SW480 (cell line): ENCODE measurements around the gene ASB6.

ENCODE experiments used
- DNase-seq: peaks from one replicate; pipeline ENCODE4 v3.0.0-alpha.2; 2016; ENCODE audit warnings: low spot score

Gene ASB6, protein sequence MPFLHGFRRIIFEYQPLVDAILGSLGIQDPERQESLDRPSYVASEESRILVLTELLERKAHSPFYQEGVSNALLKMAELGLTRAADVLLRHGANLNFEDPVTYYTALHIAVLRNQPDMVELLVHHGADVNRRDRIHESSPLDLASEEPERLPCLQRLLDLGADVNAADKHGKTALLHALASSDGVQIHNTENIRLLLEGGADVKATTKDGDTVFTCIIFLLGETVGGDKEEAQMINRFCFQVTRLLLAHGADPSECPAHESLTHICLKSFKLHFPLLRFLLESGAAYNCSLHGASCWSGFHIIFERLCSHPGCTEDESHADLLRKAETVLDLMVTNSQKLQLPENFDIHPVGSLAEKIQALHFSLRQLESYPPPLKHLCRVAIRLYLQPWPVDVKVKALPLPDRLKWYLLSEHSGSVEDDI

GRCh38 chr9:129641750-129642585 lies at the start of gene ASB6:
Gene ASB6 (minus strand): TSS chr9:129642151. CDS start chr9:129641999, 152 bp downstream.
- peak; percentile 94 for DNase-seq

- DNase-seq: no peak
Measured at GRCh38 chr9:129688285-129689043, 46.5 kb upstream of the ASB6 start.

- DNase-seq: no peak
Measured at GRCh38 chr9:129687391-129687790, 45.4 kb upstream of the ASB6 start.

DNA sequence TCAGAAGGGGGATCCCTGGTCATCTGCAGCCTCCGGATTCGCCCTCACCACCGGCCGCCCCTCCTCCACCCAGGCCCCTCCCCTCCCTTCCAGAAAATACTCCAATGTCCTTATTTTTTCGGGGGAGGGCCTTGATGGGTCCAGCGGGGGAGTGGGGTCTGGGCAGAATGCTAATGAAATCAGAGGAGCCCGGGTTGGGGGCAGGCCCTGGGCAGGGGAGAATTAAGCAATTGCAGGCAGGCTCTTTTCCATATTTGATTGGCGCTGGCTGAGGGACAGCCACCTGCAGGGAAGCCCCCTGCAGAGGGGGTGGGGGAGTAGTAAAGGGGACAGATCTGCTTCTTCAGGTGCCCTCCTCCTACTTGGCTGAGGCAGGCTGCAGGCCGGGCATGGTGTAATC lies 44.8 kb upstream of the ASB6 start:
- no peak for DNase-seq

DNA sequence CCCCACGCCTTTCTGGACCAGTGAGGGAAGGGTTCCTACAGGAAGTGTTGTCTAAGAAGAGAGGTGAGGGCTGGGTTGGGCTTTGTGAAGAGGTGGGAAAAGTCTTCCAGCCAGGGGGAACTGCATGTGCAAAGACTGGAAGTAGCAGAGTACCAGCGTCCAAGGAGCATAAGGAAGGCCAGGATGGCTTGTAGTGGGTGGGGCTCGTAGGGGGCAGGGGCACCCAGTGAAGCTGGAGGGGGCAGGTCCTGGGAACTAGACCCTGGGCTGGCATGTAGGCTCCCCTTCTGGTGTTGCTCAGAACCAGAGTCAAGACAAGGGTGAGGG lies 43.9 kb upstream of the ASB6 start:
- DNase-seq: no peak

DNA sequence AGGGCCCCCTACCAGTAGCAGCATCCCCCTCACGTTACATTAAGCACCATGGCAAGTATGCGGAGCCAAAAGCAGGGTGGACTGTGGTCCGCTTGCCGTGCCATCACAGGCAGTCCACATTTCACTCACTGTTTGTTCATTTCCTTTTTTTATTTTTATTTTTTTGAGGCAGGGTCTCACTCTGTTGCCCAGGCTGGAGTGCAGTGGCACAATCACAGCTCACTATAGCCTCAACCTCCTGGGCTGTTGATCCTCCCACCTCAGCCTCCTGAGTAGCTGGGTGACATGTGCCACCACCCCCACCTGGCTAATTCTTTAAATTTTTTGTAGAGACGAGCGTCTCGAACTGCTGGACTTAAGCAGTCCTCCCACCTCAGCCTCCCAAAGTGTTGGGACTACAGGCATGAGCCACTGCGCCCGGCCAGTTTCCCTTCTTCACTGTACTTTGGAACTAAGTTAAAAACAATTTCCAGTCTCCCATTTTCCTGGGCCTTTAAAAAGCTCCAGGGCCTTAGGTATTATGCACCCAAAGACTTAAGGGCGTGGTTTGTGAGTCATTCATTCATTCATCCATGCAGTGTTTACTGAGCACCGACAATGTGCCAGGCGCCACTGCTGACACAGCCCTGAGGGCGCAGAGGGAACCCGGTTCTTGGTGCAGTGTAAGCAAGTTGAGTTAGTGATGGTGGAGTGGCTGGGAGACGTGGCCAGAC lies 43.4 kb upstream of the ASB6 start:
- DNase-seq: peak; percentile 55

GRCh38 chr9:129682381-129682780 lies 40.4 kb upstream of the ASB6 start:
- peak; percentile 36 for DNase-seq

GRCh38 chr9:129681924-129682323 lies 40.0 kb upstream of the ASB6 start:
- DNase-seq: no peak

DNA sequence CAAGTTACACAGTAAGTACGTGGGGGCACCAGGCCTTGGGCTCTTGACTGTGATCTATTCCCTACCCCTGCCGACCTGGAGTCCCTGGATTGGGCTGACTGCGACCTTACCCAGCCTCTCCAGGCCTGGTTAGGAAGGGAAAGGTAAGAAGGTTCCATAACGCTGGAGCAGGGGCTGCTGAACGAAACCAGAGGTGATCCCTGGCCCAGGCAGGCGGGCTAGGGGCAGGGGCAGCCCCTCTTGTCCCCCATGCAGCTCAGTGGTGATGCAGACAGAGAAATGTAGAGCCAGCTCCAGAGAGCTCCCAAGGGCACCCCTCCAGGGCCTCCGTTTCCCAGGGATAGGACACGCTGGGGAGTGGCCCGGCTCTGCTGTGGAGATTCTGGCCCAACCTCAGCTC lies 37.6 kb upstream of the ASB6 start:
- no peak for DNase-seq

DNA sequence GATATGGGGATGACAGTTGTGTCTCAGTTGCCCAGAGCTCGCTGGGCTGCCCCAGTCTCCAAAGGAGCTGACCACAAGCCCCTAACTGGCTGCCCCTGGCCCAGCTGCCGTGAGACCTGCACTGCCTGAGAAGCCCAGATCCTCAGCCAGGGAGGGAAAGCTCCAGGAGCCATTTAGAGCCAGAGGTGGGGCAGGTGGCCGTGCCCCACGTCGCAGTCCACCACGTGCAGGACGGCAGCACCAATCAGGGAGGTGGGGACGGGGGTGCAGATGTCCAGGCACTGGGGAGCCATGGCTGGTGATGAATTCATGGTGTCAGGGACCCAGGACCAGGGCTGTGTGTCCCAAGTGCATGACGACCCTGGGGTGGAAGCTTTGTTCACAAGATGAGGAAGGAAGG lies 36.9 kb upstream of the ASB6 start:
- DNase-seq: no peak

DNA sequence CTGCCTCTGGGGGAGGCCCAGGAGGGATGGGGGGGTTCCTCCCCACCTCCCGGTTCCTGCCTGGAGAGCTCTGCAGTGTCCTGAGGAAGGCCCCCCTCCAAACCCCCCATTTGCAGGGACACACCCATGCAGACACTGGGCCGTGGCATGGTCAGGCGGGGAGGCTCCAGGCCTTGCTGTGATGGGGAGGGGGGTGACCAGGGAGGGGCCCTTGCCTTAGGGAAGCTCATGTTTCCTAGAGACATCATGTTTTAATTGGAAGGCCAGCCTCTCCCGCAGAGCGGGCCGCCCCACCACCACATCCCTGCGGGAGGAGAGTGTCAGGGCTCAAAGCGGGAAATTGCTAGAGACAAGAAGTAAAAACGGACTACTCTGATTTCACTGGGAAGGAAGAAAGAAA lies 35.5 kb upstream of the ASB6 start:
- DNase-seq: no peak

DNA sequence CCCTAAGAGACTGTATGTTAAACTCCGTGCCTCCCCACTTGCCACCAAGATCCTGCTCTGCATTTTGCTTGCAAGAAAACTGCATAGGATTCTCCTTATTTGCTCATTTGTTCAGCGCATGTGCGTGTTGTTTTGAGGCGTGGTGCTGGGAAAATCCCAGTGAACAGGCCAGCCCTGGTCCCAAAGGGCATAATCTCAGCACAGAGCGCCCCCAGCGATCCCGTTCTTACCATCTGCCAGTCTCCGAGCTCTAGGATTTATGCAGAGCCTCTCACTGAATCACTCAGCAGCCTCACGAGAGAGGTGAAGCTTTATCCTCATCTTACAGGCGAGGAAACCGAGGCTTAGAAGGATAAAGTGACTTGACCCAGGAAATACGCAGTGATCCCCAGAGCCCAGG lies 35.0 kb upstream of the ASB6 start:
- DNase-seq: no peak

DNA sequence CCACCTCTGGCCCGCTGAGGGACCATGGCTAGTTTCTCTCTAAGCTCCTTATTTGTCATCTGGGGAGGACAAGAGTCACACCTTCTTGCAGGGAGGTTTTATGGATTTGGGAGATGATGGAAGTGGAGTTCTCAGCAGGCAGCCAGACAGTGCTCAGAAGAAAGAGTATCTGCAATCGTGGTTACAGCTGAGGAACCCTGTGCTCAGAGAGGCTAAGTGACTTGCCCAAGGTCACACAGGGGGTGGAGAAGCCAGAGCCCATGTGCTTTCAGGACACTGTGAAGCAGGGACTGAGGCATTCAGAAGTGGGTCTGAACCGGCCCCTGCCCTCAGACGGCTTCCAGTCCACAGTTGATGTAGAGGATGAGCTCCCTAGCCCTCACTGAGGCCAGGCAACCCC lies 34.3 kb upstream of the ASB6 start:
- DNase-seq: no peak

- DNase-seq: no peak
Measured at GRCh38 chr9:129675620-129676019, 33.7 kb upstream of the ASB6 start.

GRCh38 chr9:129674229-129674628 lies 32.3 kb upstream of the ASB6 start:
- no peak for DNase-seq

GRCh38 chr9:129673602-129674001 lies 31.7 kb upstream of the ASB6 start:
- DNase-seq: no peak

GRCh38 chr9:129672702-129673101 lies 30.8 kb upstream of the ASB6 start:
- DNase-seq: no peak

- no peak for DNase-seq
Measured at GRCh38 chr9:129671519-129671918, 29.6 kb upstream of the ASB6 start.

DNA sequence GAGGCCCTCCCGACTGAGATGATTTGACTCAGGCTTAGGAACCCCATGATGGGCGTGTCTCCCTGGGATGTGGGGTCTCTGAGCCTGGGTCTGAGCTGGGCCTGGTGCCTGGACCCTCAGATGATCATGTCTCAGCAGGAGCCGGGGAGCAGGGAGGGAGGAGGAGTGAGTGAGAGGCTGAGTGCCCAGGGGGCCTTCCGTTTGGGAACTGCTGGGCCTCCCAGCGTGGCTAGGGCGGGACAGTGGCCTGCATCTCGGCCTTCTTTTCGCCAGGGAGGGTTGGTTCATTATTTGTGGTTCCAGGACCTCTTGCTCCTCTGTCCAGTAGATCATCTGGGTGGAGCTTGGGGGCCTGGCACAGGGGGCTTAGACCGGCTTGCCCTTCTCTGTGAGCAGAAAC lies 29.1 kb upstream of the ASB6 start:
- no peak for DNase-seq

GRCh38 chr9:129669946-129670345 lies 28.0 kb upstream of the ASB6 start:
- DNase-seq: no peak

DNA sequence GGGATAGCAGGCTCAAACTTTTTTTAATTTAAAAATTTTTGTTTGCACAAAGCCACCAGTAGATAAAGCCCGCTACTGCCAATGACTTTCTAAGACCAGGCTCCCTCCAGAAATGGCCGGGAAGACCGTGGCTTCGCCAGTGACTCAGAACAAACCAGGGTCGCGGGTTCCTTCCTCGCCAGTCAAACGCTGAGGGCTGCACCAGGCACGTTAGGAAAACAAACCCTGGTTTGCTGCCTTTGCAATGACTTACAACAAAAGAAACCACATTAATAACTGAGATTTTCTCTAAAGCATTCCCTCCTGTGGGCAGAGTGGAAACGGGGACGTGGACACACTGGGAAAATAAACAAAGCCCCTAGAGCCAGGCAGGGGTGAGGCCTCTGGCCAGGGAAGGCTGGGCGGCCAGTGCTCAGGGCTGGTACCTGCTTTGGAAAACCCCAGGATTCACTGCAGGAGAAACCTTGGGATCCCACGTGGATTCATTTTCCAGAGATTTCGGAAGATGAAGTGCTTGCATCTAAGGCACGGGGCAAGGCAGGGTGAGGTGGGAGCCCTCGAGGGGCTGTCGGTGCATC lies 27.3 kb upstream of the ASB6 start:
- DNase-seq: peak; percentile 27

DNA sequence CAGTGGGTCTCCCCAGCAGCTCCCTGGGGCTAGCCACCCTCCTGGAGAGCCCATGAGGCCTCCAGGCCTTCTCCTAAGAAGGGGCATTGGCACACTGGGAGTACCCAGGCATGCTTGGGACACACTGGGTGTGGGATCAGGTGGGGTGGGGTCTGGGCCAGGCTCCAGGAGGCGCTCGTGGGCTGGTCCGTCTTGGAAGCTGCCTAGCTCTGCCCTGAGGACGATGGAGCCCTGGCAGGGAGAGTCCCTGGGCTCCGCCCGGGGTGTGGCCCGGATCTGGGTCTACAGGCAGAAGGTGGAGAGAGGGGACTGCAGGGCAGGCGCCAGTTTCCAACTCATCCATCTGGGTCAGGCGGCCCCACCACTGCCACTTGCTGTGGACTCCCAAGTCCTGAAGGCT lies 25.9 kb upstream of the ASB6 start:
- DNase-seq: no peak
